SH-SY5Y (cell line): Measurements from ENCODE around the gene BABAM2.

Source experiments
- GATA2 ChIP-seq: IDR thresholded peaks from 2 replicates; pipeline ENCODE4 v1.6.1; 2011; ENCODE audit warnings: mild to moderate bottlenecking, low read depth, low read length
- GATA3 ChIP-seq: IDR thresholded peaks from 2 replicates; pipeline ENCODE4 v1.6.1; 2011; ENCODE audit warnings: low read depth, mild to moderate bottlenecking, low read length, moderate library complexity

DNA sequence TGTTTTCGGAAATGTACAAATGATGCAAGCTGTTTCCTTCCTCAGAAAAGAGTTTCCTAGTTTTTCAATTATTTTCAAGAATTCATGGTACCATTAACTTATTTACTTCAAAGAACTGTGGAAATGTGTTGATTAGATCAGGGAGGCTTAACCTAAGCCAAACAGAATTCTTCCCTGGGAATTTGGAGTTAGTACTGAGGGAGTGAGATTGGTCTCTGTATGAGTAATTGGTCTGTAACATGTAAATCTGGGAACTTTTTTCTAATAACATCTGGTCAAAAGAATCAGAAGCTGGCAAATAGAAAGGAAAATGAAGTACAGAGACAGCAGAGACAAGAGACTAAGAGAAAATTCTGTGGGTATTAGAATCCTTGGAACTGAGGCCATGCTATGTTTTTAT, 145.8 kb downstream of the BABAM2 start:
- TF ChIP-seq GATA2 (no peak), GATA3 (no peak)
